Fibroblast of skin of right quadriceps (primary cell): ENCODE measurements around the gene CIP2A.

Experiments
- DNase-seq: peaks from one replicate; pipeline ENCODE4 v3.0.0-alpha.2; 2013

The CIP2A gene

GRCh38 chr3:108509263-108509662 is 80.0 kb downstream of the CIP2A start:
- no peak for DNase-seq

DNA sequence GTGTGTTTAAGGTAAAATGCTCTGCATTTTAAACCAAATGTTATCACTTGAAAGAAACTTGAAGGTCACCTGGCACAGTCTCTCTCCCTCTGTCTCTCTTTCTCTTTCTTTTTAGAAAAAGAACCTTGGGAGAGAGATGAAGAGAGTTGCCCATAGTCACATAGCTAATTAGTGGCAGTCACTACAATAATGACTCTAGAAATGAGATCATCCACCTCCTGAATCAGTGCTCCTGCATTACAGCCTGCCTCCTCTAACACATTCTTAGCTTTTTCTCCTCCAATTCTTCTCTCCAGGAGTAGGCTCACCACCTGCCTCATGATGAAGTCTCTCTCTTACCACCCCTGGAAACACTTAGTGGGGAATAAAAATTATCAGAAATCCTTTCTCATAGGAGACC is 81.3 kb downstream of the CIP2A start:
- DNase-seq: no peak

GRCh38 chr3:108505811-108506210 is 83.4 kb downstream of the CIP2A start:
- DNase-seq: no peak

- no peak for DNase-seq
Measured at GRCh38 chr3:108503722-108504121, 85.5 kb downstream of the CIP2A start.

DNA sequence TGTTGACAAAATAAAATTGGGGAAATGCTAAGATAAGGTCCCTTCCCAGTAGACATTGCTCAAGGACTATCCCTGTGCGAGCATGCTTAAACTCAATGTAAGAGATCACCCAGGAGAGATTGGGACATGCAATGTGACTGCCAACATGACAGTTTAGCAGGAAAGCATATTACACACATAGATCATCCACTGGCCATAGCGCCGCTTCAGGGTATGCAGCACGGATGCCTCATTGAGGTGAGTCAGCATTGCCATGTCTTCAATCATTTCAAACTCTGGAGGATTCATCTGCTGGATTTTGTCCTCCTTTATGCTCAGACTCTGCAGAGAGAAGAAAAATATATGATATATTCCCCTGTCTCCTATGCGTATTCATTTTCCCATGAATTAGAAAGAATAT is 87.7 kb downstream of the CIP2A start:
- DNase-seq: no peak

DNA sequence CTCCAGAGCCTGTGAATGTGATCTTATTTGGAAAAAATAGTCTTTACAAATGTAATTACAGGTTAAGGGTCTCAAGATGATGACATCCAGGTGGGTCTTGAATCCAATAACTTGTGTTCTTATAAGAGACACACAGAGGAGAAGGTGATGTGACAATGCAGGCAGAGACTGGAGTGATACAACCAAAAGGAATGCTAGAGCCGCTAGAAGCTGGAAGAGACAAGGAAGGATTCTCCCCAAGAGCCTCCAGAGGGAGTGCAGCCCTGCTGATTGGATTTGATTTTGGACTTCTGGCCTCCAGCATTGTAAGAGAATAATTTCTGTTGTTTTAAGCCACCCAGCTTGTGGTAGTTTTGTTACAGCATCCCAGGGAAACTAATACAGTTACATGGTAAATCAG is 88.5 kb downstream of the CIP2A start:
- peak; percentile 10 for DNase-seq
